HEK293T (cell line): ENCODE data around the gene PTEN.

Source experiments
- BHLHE40 ChIP-seq: fragments of 450-650 bp; IDR thresholded peaks from 2 replicates; pipeline ENCODE4 v1.6.1; 2016; ENCODE audit warnings: mild to moderate bottlenecking, moderate library complexity, borderline replicate concordance
- CTBP1 ChIP-seq: fragments of 450-650 bp; IDR thresholded peaks from 2 replicates; pipeline ENCODE4 v1.6.1; 2016; ENCODE audit warnings: borderline replicate concordance
- PKNOX1 ChIP-seq: fragments of 450-650 bp; IDR thresholded peaks from 2 replicates; pipeline ENCODE4 v1.6.1; 2016
- ZNF384 ChIP-seq: fragments of 450-650 bp; IDR thresholded peaks from 2 replicates; pipeline ENCODE4 v1.6.1; 2016

- no peak for TF ChIP-seq BHLHE40
- TF ChIP-seq CTBP1, result no peak
- TF ChIP-seq ZNF384, result no peak
- no peak for TF ChIP-seq PKNOX1
Measured at GRCh38 chr10:87974769-87975168, 111.3 kb downstream of the PTEN start.
